Urinary bladder (tissue), 4 donors: Measurements from ENCODE around the gene LDLRAD4. TPM values are rescaled to one million over a fixed set of nuclear protein-coding genes. Genes with fewer than 3 reads are reported as not detected.

ENCODE experiments used
- DNase-seq: peaks from one replicate; pipeline ENCODE4 v3.0.0-alpha.2; 2015; ENCODE audit errors: extremely low spot score
- H3K27ac ChIP-seq: one replicate; pipeline ENCODE4 v1.5.1; 2013; ENCODE audit warnings: low read depth, mild to moderate bottlenecking, moderate library complexity
- H3K36me3 ChIP-seq: one replicate; pipeline ENCODE4 v1.6.1; 2013; ENCODE audit warnings: mild to moderate bottlenecking, moderate library complexity; ENCODE audit not compliant: insufficient read depth
- H3K4me1 ChIP-seq: one replicate; pipeline ENCODE4 v1.6.1; 2013; ENCODE audit warnings: mild to moderate bottlenecking, moderate library complexity; ENCODE audit not compliant: insufficient read depth
- H3K4me3 ChIP-seq: one replicate; pipeline ENCODE4 v1.5.1; 2013; ENCODE audit warnings: low read depth, low read length
- WGBS: extraction: QIAGEN DNeasy Blood & Tissue Kit; methylation state at CpG from one replicate; pipeline ENCODE4 v1.1.7; 2013; 5-methylcytosine and 5-hydroxymethylcytosine counted together
- polyA plus RNA-seq: library from polyadenylated mRNA; stranded (reverse); fragments of 200-250 nt; gene quantifications from one replicate; pipeline ENCODE4 v1.2.3, GENCODE V29; 2013
- total RNA-seq: library from RNA; depleted of rRNA; stranded (reverse); fragments of >200 nt; gene quantifications from one replicate; pipeline ENCODE4 v1.2.3, GENCODE V29; 2014
- donor health status: healthy with polysubstance abuse.
- donor health status: healthy.

The LDLRAD4 gene
- total and polyA plus RNA-seq, 2 donors: 13.8 to 52.3 TPM

- Histone ChIP-seq H3K36me3 (no peaks in the 10 kb centered on the region), H3K27ac (no peak overlapping the region), H3K4me1 (no peaks in the 10 kb centered on the region), H3K4me3 (no peak overlapping the region)
- WGBS: 88% methylated on average over 10 of the region's 10 CpGs
- no peak for DNase-seq
These were observed 183.3 kb downstream of the LDLRAD4 start for GRCh38 chr18:13401826-13402225.

DNA sequence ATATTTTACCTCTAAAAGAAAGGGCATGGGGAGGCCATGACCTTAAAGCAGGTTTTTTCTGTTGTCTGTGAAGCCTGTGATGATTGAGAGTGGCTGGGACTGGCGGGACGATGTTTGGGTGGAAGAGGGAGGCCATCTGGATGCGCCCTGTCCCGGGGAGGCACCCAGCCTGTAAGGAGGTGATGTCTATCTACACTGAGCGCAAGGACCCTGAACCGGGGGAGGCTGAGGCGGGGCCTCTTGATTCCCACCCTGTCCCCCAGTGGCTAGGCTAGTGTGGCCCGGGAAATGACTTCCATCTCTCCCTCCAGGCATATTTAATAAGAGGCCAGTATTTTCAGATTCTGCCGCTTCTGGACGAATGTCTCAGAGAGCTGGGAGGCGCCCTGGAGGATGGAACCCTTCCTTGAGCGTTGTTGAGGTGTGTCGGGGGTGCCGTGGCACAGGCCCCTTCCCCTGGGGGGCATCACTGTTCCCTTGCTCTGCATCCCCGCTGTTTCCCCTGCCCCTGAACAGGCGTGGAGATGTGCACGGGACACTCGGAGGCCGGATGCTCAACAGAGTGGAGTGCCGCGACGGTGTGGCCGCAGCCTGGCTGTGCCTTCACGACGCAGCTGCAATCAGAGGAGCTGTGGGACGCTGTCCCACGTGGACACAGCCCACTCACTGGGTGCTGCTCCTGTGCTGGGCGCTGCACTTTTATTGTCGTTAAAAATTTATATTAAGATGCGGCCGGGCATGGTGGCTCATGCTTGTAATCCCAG, 185.4 kb downstream of the LDLRAD4 start:
- 94% methylated on average over 31 of the region's 31 CpGs for WGBS
- Histone ChIP-seq H3K4me1 (no peaks in the 10 kb centered on the region), H3K27ac (no peak overlapping the region), H3K4me3 (no peak overlapping the region), H3K36me3 (no peaks in the 10 kb centered on the region)
- no peak for DNase-seq

- Histone ChIP-seq H3K27ac (no peak overlapping the region), H3K36me3 (no peaks in the 10 kb centered on the region), H3K4me1 (no peaks in the 10 kb centered on the region), H3K4me3 (no peak overlapping the region)
- DNase-seq: no peak
- 95% methylated on average over 17 of the region's 17 CpGs for WGBS
These were observed 186.9 kb downstream of the LDLRAD4 start for GRCh38 chr18:13405305-13406038.

GRCh38 chr18:13406049-13406615, 187.6 kb downstream of the LDLRAD4 start:
- no peak for DNase-seq
- Histone ChIP-seq H3K4me1 (no peaks in the 10 kb centered on the region), H3K27ac (no peak overlapping the region), H3K4me3 (no peak overlapping the region), H3K36me3 (no peaks in the 10 kb centered on the region)
- 91% methylated on average over 9 of the region's 9 CpGs for WGBS

GRCh38 chr18:13406736-13407135, 188.2 kb downstream of the LDLRAD4 start:
- no peaks in the 10 kb centered on the region for H3K36me3 ChIP-seq
- DNase-seq: no peak
- H3K27ac ChIP-seq: no peak overlapping the region
- WGBS: 86% methylated on average over 11 of the region's 11 CpGs
- no peaks in the 10 kb centered on the region for H3K4me1 ChIP-seq
- H3K4me3 ChIP-seq: no peak overlapping the region

- WGBS: 88% methylated on average over 4 of the region's 4 CpGs
- no peak overlapping the region for H3K4me3 ChIP-seq
- DNase-seq: no peak
- H3K27ac ChIP-seq: no peak overlapping the region
- no peaks in the 10 kb centered on the region for H3K36me3 ChIP-seq
- H3K4me1 ChIP-seq: no peaks in the 10 kb centered on the region
These were observed 188.9 kb downstream of the LDLRAD4 start for GRCh38 chr18:13407484-13407883.

DNA sequence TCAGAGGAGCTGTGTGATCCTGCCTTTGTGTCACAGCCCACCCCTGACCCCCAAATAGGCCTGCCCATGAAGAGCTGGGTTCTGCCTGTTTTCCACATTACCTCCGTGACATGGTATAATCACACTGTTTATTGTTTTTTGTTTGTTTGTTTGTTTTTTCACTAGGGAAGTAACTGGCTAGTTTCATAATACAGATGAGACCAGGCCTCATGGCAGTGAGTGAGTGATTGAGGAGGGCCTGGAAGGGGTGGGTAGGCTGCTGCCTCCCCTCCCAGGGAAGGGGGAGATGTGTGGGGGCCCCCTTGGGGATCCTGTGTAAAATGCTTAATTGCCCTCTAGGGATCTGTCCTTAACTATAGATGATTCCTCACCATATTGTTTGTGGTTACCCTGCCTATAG, 190.5 kb downstream of the LDLRAD4 start:
- Histone ChIP-seq H3K4me3 (no peak overlapping the region), H3K36me3 (no peaks in the 10 kb centered on the region), H3K27ac (no peak overlapping the region), H3K4me1 (no peaks in the 10 kb centered on the region)
- 97% methylated on average over 1 of the region's 1 CpG for WGBS
- DNase-seq: no peak

GRCh38 chr18:13409997-13410396, 191.4 kb downstream of the LDLRAD4 start:
- Histone ChIP-seq H3K27ac (no peak overlapping the region), H3K4me3 (no peak overlapping the region), H3K4me1 (no peaks in the 10 kb centered on the region), H3K36me3 (no peaks in the 10 kb centered on the region)
- no peak for DNase-seq
- WGBS: 87% methylated on average over 11 of the region's 11 CpGs

GRCh38 chr18:13410471-13410870, 191.9 kb downstream of the LDLRAD4 start:
- no peak for DNase-seq
- Histone ChIP-seq H3K27ac (no peak overlapping the region), H3K4me1 (no peaks in the 10 kb centered on the region), H3K36me3 (no peaks in the 10 kb centered on the region), H3K4me3 (no peak overlapping the region)

DNA sequence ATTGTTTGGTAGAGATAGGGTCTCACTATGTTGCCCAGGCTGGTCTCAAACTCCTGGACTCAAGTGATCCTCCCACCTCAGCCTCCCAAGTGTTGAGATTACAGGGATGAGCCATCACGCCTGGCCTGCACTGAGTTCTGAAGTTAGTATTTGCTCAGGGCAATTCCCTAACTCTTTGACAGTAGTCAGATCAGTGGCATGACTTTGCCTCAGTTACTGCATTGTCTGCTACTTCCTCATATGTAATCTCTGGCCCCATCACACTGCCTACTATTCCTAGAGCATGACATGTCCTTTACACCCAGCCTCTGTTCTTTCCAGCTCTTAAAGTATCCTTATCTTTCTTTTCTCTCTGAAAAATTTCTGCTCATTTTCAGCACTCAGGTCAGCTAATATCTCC, 193.5 kb downstream of the LDLRAD4 start:
- H3K4me1 ChIP-seq: no peaks in the 10 kb centered on the region

GRCh38 chr18:13412901-13413300, 194.3 kb downstream of the LDLRAD4 start:
- no peak for DNase-seq
- Histone ChIP-seq H3K4me3 (no peak overlapping the region), H3K36me3 (no peaks in the 10 kb centered on the region), H3K4me1 (no peaks in the 10 kb centered on the region), H3K27ac (no peak overlapping the region)
- 87% methylated on average over 8 of the region's 8 CpGs for WGBS

More for the DNA sequence above, 193.5 kb downstream of the LDLRAD4 start:
- no peak for DNase-seq
- H3K4me3 ChIP-seq: no peak overlapping the region
- H3K27ac ChIP-seq: no peak overlapping the region
- H3K36me3 ChIP-seq: no peaks in the 10 kb centered on the region
- WGBS: 98% methylated on average over 1 of the region's 1 CpG

DNA sequence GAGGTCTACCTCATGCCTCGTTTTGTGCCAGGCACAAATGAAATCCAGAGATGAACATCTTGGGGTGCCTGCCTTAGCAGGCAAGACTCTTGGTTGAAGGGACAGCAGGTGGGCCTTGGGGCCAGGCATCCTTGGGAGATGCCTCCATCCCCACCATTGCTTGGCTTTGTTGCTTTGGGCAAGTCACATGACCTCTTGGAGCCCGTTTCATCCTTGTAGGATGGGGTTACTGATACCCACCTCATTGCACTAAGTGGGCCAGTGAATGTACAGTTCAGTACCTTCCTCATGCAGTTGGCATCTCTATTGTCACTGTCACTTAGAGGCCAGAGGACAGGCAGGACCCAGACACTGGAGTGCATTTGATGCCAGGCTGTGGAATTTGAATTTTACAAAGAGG, 195.5 kb downstream of the LDLRAD4 start:
- no peak overlapping the region for H3K4me3 ChIP-seq
- DNase-seq: no peak
- WGBS: 84% methylated on average over 2 of the region's 2 CpGs
- no peaks in the 10 kb centered on the region for H3K36me3 ChIP-seq
- no peaks in the 10 kb centered on the region for H3K4me1 ChIP-seq
- no peak overlapping the region for H3K27ac ChIP-seq

DNA sequence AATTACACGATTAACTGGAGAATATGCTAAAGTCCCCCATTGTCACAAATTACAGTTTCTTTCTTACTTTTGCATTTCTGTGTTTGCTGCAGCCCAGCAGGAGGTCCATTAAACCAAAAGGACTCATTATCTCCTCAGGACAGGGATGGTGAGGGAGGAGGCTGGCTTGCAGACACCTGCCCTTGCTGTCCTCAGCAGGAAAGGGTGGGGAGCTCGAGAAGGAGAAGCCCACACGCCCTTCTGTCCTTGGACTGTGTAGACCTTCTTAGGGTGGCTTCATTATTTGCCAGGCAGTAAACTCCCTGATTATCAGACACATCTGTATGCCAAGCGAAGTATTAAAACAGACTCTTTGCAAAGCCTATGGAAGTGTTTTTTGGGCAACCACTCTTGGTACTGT, 196.0 kb downstream of the LDLRAD4 start:
- no peak for DNase-seq
- Histone ChIP-seq H3K4me3 (no peak overlapping the region), H3K27ac (no peak overlapping the region), H3K36me3 (no peaks in the 10 kb centered on the region), H3K4me1 (no peaks in the 10 kb centered on the region)
- WGBS: 78% methylated on average over 4 of the region's 4 CpGs

- no peak overlapping the region for H3K27ac ChIP-seq
These were observed 197.2 kb downstream of the LDLRAD4 start for GRCh38 chr18:13415736-13416135.

More at GRCh38 chr18:13415736-13416135, 197.2 kb downstream of the LDLRAD4 start:
- DNase-seq: no peak
- no peaks in the 10 kb centered on the region for H3K4me1 ChIP-seq
- 91% methylated on average over 12 of the region's 12 CpGs for WGBS
- no peaks in the 10 kb centered on the region for H3K36me3 ChIP-seq
- H3K4me3 ChIP-seq: no peak overlapping the region
